Measurements from ENCODE around the gene BRIP1. TPM values are rescaled to one million over a fixed set of nuclear protein-coding genes. Genes with fewer than 3 reads are reported as not detected.
"Not testable (repeated sequence)": the region's sequence is repeated elsewhere in the genome, so short reads cannot be mapped to it uniquely, and the experiment has no call there.

BRIP1 gene
- total and polyA plus RNA-seq, 8 donors: 3.4 to 18.1 (median 12.1) TPM

- intact Hi-C loops (cut with DNase I): no loop called here
- Histone ChIP-seq H3K27me3 (no peaks in the 10 kb centered on the region), H3K4me1 (no peaks in the 10 kb centered on the region), H3K9me3 (no peaks in the 10 kb centered on the region), H3K36me3 (no peaks in the 10 kb centered on the region), H3K27ac (no peak overlapping the region), H3K4me3 (no peak overlapping the region)
- TF ChIP-seq CTCF (IDR thresholded peaks at IDR 0.05): no peak
- DNase-seq (no peak), ATAC-seq (no peak)
These were observed 179.9 kb downstream of the BRIP1 start for GRCh38 chr17:61683466-61683865.

- Histone ChIP-seq H3K9me3 (no peaks in the 10 kb centered on the region), H3K4me1 (no peaks in the 10 kb centered on the region), H3K36me3 (no peaks in the 10 kb centered on the region), H3K27me3 (no peaks in the 10 kb centered on the region), H3K27ac (no peak overlapping the region), H3K4me3 (no peak overlapping the region)
- TF ChIP-seq CTCF (IDR thresholded peaks at IDR 0.05): no peak
- no peak for ATAC-seq
- no peak for DNase-seq
- intact Hi-C loops (cut with DNase I): no loop called here
These were observed 182.4 kb downstream of the BRIP1 start for GRCh38 chr17:61680921-61681320.

GRCh38 chr17:61678339-61678738 lies 185.0 kb downstream of the BRIP1 start:
- DNase-seq (no peak), ATAC-seq (no peak)
- Histone ChIP-seq H3K4me3 (no peak overlapping the region), H3K36me3 (no peaks in the 10 kb centered on the region), H3K4me1 (no peaks in the 10 kb centered on the region), H3K27ac (no peak overlapping the region), H3K27me3 (no peaks in the 10 kb centered on the region), H3K9me3 (no peaks in the 10 kb centered on the region)
- intact Hi-C loops (cut with DNase I): no loop called here
- no peak for TF ChIP-seq CTCF (IDR thresholded peaks at IDR 0.05)

- H3K36me3 ChIP-seq; H3K27ac ChIP-seq; H3K9me3 ChIP-seq; H3K27me3 ChIP-seq; intact Hi-C loops (cut with DNase I); H3K4me3 ChIP-seq; ATAC-seq; H3K4me1 ChIP-seq; DNase-seq: not testable (repeated sequence)
These were observed 186.0 kb downstream of the BRIP1 start for GRCh38 chr17:61677150-61677811.

GRCh38 chr17:61676522-61676921 lies 186.8 kb downstream of the BRIP1 start:
- DNase-seq; H3K4me1 ChIP-seq; H3K9me3 ChIP-seq; intact Hi-C loops (cut with DNase I); H3K4me3 ChIP-seq; H3K27ac ChIP-seq; H3K27me3 ChIP-seq; H3K36me3 ChIP-seq; ATAC-seq: not testable (repeated sequence)

- H3K36me3 ChIP-seq; H3K9me3 ChIP-seq; H3K4me1 ChIP-seq; intact Hi-C loops (cut with DNase I); ATAC-seq; H3K27me3 ChIP-seq; H3K27ac ChIP-seq; DNase-seq; H3K4me3 ChIP-seq: not testable (repeated sequence)
These were observed 188.7 kb downstream of the BRIP1 start for GRCh38 chr17:61674609-61675008.

GRCh38 chr17:61673019-61673897 lies 190.1 kb downstream of the BRIP1 start:
- DNase-seq; H3K36me3 ChIP-seq; H3K4me3 ChIP-seq; H3K27me3 ChIP-seq; H3K9me3 ChIP-seq; H3K27ac ChIP-seq; H3K4me1 ChIP-seq; ATAC-seq; intact Hi-C loops (cut with DNase I): not testable (repeated sequence)

Data from left lung (tissue), 10 donors.